ENCODE data around the gene MRPL11. TPM values are rescaled to one million over a fixed set of nuclear protein-coding genes. Genes with fewer than 3 reads are reported as not detected.

The MRPL11 gene
- total and polyA plus RNA-seq, 2 of the 13 experiments (the other 11 are each of a cell fraction or from before 2014, with no cell fraction given): 72.9 to 176 TPM

DNA sequence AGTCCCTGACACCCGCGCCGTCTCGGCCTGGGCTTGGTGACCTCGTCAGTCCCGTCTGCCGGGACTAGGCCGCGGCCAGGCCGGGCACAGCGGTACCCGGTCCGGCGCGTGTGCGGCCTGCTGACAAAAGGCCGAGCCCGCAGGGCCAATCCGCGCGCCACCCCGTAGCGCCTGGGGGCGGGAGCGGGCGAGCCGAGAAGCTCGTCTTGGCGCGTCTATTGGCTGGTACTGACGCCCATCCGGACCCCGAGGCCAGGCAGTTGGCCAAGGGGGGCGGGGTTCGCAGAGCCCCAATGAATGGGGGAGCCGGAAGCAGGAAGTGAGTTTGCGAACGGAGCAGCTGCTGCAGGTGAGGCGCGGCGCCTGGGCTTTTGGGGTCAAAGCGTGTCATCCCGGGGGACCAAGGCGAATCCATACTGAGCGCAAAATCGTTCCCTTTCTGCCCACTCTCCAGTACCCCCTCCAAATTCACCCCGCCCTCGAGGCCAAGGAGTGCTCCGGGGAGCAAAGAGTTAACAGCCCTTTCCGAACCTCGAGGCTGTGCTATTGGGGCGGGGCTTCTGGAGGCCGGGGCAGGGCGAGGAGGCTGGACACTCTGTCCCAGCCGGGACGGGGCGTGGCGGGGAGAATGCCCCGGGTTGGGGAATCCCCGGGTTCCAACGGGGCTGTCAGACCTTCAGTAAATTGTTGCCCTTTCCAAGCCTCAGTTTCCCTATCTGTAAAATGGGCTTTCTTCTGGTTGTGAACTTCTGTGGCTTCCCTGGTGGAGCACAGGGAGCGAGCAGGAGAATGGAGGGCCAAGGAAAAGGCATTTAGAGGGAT, 41.7 kb upstream of the MRPL11 start, which contains the start of gene DPP3 (continued):
- TF ChIP-seq ZFP36L2 (CRISPR knock-in tag; IDR thresholded peaks at IDR 0.05) (no peak), ZNF430 (CRISPR knock-in tag; IDR thresholded peaks at IDR 0.05) (peak; percentile 94), RFXAP (CRISPR knock-in tag; IDR thresholded peaks at IDR 0.05; ENCODE audit: borderline replicate concordance) (no peak; the same call in 1 of the 2 replicates), ZNF672 (CRISPR knock-in tag; IDR thresholded peaks at IDR 0.05) (no peak), SIX1 (CRISPR knock-in tag; IDR thresholded peaks at IDR 0.05; ENCODE audit: borderline replicate concordance) (no peak), RERE (CRISPR knock-in tag; IDR thresholded peaks at IDR 0.05; ENCODE audit: low read depth) (no peak), KLF13 (CRISPR knock-in tag; IDR thresholded peaks at IDR 0.05) (no peak), ZNF7 (CRISPR knock-in tag; IDR thresholded peaks at IDR 0.05) (no peak), ZNF629 (CRISPR knock-in tag; conservative IDR thresholded peaks at IDR 0.05) (peak; percentile 99), POLR2AphosphoS5 (IDR thresholded peaks at IDR 0.05; ENCODE audit: low read depth, low read length) (peak; percentile 66), ZBTB42 (CRISPR knock-in tag; IDR thresholded peaks at IDR 0.05) (no peak), ZNF567 (CRISPR knock-in tag; IDR thresholded peaks at IDR 0.05; ENCODE audit: borderline replicate concordance) (no peak), NCOA5 (CRISPR knock-in tag; IDR thresholded peaks at IDR 0.05) (no peak), TBX2 (CRISPR knock-in tag; IDR thresholded peaks at IDR 0.05; ENCODE audit: borderline replicate concordance) (peak; percentile 45; the same call in 1 of the 2 replicates), ZNF12 (CRISPR knock-in tag; IDR thresholded peaks at IDR 0.05) (peak; percentile 13; the same call in 1 of the 2 replicates), NFE2L1 (CRISPR knock-in tag; IDR thresholded peaks at IDR 0.05; ENCODE audit: borderline replicate concordance) (no peak), ZNF891 (CRISPR knock-in tag; IDR thresholded peaks at IDR 0.05) (0 out of 2 replicates have a peak, but pooled peaks have one; percentile 55), HMGA1 (CRISPR knock-in tag; conservative IDR thresholded peaks at IDR 0.05) (no peak)
- TF ChIP-seq, protein P1, sequence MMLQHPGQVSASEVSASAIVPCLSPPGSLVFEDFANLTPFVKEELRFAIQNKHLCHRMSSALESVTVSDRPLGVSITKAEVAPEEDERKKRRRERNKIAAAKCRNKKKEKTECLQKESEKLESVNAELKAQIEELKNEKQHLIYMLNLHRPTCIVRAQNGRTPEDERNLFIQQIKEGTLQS (CRISPR knock-in tag; IDR thresholded peaks at IDR 0.05): no peak; the same call in 1 of the 2 replicates
- TF ChIP-seq, protein P2, sequence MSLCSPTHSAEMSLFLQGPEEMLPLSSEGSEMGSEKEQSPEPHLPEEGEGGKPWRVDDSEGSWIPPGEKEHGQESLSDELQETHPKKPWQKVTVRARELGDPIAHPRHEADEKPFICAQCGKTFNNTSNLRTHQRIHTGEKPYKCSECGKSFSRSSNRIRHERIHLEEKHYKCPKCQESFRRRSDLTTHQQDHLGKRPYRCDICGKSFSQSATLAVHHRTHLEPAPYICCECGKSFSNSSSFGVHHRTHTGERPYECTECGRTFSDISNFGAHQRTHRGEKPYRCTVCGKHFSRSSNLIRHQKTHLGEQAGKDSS (CRISPR knock-in tag; IDR thresholded peaks at IDR 0.05; ENCODE audit: borderline replicate concordance, low read depth): no peak
- TF ChIP-seq, protein P3, sequence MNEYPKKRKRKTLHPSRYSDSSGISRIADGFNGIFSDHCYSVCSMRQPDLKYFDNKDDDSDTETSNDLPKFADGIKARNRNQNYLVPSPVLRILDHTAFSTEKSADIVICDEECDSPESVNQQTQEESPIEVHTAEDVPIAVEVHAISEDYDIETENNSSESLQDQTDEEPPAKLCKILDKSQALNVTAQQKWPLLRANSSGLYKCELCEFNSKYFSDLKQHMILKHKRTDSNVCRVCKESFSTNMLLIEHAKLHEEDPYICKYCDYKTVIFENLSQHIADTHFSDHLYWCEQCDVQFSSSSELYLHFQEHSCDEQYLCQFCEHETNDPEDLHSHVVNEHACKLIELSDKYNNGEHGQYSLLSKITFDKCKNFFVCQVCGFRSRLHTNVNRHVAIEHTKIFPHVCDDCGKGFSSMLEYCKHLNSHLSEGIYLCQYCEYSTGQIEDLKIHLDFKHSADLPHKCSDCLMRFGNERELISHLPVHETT (CRISPR knock-in tag; conservative IDR thresholded peaks at IDR 0.05): peak; percentile 79; the same call in 1 of the 2 replicates

Measured in HepG2 (cell line).